Smooth muscle cell (in vitro differentiated cells): ENCODE data around the gene AGBL1. TPM values are rescaled to one million over a fixed set of nuclear protein-coding genes. Genes with fewer than 3 reads are reported as not detected.

Experiments
- DNase-seq: peaks from one replicate; lab custom pipeline; 2025; ENCODE audit not compliant: unreplicated experiment; lab: John Stamatoyannopoulos, UW
- H2AFZ ChIP-seq: fragments of 200-600 bp; sonication (generic); 2 replicates; pipeline ENCODE4 v1.6.0; 2016; ENCODE audit warnings: antibody characterized with exemption, low read depth, mild to moderate bottlenecking
- H3F3A ChIP-seq: fragments of 200-600 bp; sonication (generic); 2 replicates; pipeline ENCODE4 v1.6.0; 2017; ENCODE audit warnings: antibody characterized with exemption, low read depth
- H3K27ac ChIP-seq: fragments of 200-600 bp; sonication (generic); 2 replicates; pipeline ENCODE4 v1.5.1; 2016; ENCODE audit warnings: low read depth, mild to moderate bottlenecking
- H3K27me3 ChIP-seq: fragments of 200-600 bp; sonication (generic); 2 replicates; pipeline ENCODE4 v1.6.1; 2016; ENCODE audit warnings: low read depth, mild to moderate bottlenecking
- H3K36me3 ChIP-seq: fragments of 200-600 bp; sonication (generic); 2 replicates; pipeline ENCODE4 v1.5.1; 2016; ENCODE audit warnings: low read depth
- H3K4me1 ChIP-seq: fragments of 200-600 bp; sonication (generic); 2 replicates; pipeline ENCODE4 v1.5.1; 2016; ENCODE audit warnings: low read depth
- H3K4me2 ChIP-seq: fragments of 200-600 bp; sonication (generic); 2 replicates; pipeline ENCODE4 v1.6.0; 2016; ENCODE audit warnings: mild to moderate bottlenecking
- H3K4me3 ChIP-seq: fragments of 200-600 bp; sonication (generic); 2 replicates; pipeline ENCODE4 v1.5.1; 2016; ENCODE audit warnings: mild to moderate bottlenecking
- H3K79me2 ChIP-seq: fragments of 200-600 bp; sonication (generic); 2 replicates; pipeline ENCODE4 v1.6.0; 2016; ENCODE audit warnings: low read depth, mild to moderate bottlenecking
- H3K9ac ChIP-seq: fragments of 200-600 bp; sonication (generic); 2 replicates; pipeline ENCODE4 v1.6.0; 2016; ENCODE audit warnings: low read depth
- H3K9me3 ChIP-seq: fragments of 200-600 bp; sonication (generic); replicated peaks from 2 replicates; pipeline ENCODE4 v1.5.1; 2016; ENCODE audit warnings: low read depth
- H4K20me1 ChIP-seq: fragments of 200-600 bp; sonication (generic); 2 replicates; pipeline ENCODE4 v1.6.0; 2016; ENCODE audit warnings: low read depth
- WGBS: methylation state at CpG from one replicate; pipeline ENCODE4 v1.1.7; 2016; ENCODE audit warnings: low lambda C conversion rate; 5-methylcytosine and 5-hydroxymethylcytosine counted together
- polyA plus RNA-seq: library from polyadenylated mRNA; unstranded; fragments of >200 nt; fragmentation: Nextera tagmentation; extraction: Ambion mirVana; gene quantifications from 2 replicates; pipeline ENCODE4 v1.2.1, GENCODE V29; 2016
- total RNA-seq: library from RNA; depleted of rRNA; stranded (reverse); fragments of >200 nt; gene quantifications from 2 replicates; pipeline ENCODE4 v1.2.3, GENCODE V29; 2014
- TF ChIP-seq, protein P1 (sequence below): fragments of 200-600 bp; sonication (generic); IDR thresholded peaks from 2 replicates; pipeline ENCODE4 v1.5.1; 2017; ENCODE audit warnings: borderline replicate concordance, mild to moderate bottlenecking, antibody characterized with exemption; ENCODE audit not compliant: insufficient read depth, poor library complexity, severe bottlenecking

Gene AGBL1
- total and polyA plus RNA-seq, 2 experiments from 2014 or later = not detected

DNA sequence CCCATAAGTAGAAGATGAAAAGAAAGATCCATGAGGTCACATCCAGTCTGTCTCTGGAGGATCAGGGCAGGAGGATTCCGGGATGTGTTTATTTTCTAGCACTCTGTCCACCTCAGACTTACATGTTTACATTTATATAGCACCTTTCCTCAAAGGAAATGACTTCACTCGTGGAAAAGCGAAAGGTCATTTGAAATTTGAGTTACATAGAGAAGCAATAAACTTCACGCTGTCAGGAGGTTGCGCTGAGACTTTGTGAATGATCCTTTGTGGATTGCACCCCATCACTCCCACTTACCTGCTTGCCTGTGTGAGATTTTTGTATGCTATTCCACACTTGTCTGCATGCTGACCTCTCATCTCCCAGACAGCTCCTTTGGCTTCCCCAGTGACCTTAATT, 540.5 kb downstream of the AGBL1 start:
- TF ChIP-seq, protein P1, sequence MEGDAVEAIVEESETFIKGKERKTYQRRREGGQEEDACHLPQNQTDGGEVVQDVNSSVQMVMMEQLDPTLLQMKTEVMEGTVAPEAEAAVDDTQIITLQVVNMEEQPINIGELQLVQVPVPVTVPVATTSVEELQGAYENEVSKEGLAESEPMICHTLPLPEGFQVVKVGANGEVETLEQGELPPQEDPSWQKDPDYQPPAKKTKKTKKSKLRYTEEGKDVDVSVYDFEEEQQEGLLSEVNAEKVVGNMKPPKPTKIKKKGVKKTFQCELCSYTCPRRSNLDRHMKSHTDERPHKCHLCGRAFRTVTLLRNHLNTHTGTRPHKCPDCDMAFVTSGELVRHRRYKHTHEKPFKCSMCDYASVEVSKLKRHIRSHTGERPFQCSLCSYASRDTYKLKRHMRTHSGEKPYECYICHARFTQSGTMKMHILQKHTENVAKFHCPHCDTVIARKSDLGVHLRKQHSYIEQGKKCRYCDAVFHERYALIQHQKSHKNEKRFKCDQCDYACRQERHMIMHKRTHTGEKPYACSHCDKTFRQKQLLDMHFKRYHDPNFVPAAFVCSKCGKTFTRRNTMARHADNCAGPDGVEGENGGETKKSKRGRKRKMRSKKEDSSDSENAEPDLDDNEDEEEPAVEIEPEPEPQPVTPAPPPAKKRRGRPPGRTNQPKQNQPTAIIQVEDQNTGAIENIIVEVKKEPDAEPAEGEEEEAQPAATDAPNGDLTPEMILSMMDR = no peak
- Histone ChIP-seq H3K9me3 (no peaks in the 10 kb centered on the region), H4K20me1 (no peaks in the 10 kb centered on the region), H3K27ac (no peak overlapping the region), H3K36me3 (no peaks in the 10 kb centered on the region), H3K9ac (no peak overlapping the region), H2AFZ (no peak overlapping the region), H3K4me1 (peaks cover 9% of the 10 kb centered on the region), H3K79me2 (no peaks in the 10 kb centered on the region), H3K4me2 (peak overlapping the region; percentile 62), H3F3A (no peaks in the 10 kb centered on the region), H3K27me3 (no peaks in the 10 kb centered on the region), H3K4me3 (no peak overlapping the region)
- WGBS = 59% methylated on average over 5 of the region's 5 CpGs
- DNase-seq = no peak

DNA sequence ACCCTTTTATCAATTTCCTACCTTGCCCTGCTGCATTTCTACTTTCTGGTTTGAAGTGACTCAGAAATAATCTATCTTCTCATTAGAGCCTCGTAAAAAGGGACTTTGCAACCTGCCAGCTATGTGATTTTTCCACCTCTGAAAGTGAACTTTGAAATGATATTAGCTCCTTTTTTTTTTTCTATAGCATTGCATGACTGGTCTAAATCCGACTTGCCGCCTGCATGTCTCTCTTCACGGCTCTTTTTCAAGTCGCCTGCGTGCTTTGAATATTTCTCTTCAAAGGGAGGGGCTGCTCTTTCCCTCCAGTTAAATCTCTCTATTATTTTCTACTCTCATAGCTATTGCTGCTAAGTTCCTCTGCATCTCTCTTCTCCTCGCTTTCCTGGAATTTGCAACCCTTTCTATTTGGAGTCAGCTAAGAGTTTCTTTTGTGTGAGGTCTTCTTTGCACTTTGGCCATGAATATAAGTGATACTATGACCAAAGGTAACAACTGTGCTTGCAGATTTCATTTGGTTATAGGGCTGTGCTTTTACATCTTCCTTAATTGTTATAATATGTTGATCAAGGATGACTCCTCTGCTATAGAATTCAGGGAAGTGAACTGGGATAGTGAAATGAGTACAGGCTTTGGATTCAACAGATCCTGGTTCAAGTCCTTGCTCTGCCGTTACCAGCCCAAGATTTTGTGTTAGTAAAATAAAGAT, 541.1 kb downstream of the AGBL1 start:
- Histone ChIP-seq H3K27ac (no peak overlapping the region), H3K9ac (no peak overlapping the region), H4K20me1 (no peaks in the 10 kb centered on the region), H3K36me3 (no peaks in the 10 kb centered on the region), H3K9me3 (no peaks in the 10 kb centered on the region), H3F3A (no peaks in the 10 kb centered on the region), H3K27me3 (no peaks in the 10 kb centered on the region), H3K79me2 (no peaks in the 10 kb centered on the region), H3K4me1 (peaks cover 9% of the 10 kb centered on the region), H3K4me2 (peak overlapping the region; percentile 62), H3K4me3 (no peak overlapping the region), H2AFZ (no peak overlapping the region)
- WGBS = 27% methylated on average over 8 of the region's 8 CpGs
- no peak for DNase-seq
- TF ChIP-seq, protein P1 = no peak

GRCh38 chr15:86623236-86623635, 543.6 kb downstream of the AGBL1 start:
- H4K20me1 ChIP-seq = no peaks in the 10 kb centered on the region
- H3K79me2 ChIP-seq = no peaks in the 10 kb centered on the region
- no peaks in the 10 kb centered on the region for H3K36me3 ChIP-seq
- H3K9me3 ChIP-seq = no peaks in the 10 kb centered on the region
- H3K4me3 ChIP-seq = no peak overlapping the region
- no peak overlapping the region for H2AFZ ChIP-seq
- no peaks in the 10 kb centered on the region for H3F3A ChIP-seq
- no peaks in the 10 kb centered on the region for H3K27me3 ChIP-seq
- H3K4me1 ChIP-seq = peaks cover 9% of the 10 kb centered on the region
- WGBS = 52% methylated on average over 2 of the region's 2 CpGs
- no peak overlapping the region for H3K9ac ChIP-seq
- H3K4me2 ChIP-seq = no peak overlapping the region
- H3K27ac ChIP-seq = no peak overlapping the region
- DNase-seq = no peak
- TF ChIP-seq, protein P1 = no peak
